Measurements from ENCODE around the gene PALM. TPM values are rescaled to one million over a fixed set of nuclear protein-coding genes. Genes with fewer than 3 reads are reported as not detected.
A peak's percentile ranks its signal among the peaks of the same experiment; 100 is the strongest.

PALM gene
- total RNA-seq, 1 donor from 2014 or later = 45.1 TPM

DNA sequence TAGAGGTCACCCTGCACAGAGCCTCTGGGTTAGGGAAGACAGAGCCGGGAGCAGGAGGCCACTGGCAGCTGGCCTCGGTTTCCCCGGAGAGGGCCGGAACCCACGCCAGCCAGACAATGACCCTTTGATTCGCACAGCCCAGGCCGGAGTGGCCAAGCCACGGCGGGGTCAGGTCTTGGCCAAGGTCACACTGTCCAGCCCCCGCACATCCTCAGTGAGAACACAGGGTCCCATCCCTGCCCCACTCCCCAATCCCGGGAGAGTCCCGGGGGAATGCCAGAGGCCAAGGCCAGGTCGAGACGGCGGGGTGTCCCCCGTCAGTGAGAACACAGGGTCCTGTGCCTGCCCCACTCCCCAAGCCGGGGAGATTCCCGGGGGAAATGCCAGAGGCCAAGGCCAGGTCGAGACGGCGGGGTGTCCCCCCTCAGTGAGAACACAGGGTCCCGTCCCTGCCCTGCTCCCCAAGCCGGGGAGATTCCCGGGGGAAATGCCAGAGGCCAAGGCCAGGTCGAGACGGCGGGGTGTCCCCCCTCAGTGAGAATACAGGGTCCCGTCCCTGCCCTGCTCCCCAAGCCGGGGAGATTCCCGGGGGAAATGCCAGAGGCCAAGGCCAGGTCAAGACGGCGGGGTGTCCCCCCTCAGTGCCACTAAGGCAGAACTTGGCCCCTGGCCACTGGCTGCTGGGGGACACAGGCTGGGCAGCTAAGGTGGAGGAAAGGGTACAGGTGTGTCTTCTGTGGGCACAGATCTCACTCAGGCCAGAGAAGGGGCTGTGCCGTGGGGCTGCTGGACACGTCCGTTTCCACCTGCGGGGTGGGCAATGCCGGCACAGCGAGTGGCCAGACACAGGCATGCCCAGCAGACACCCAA is 34.2 kb upstream of the PALM start:
- no peaks in the 10 kb centered on the region for H3K9me3 Mint-ChIP-seq
- no peak overlapping the region for H3K27ac Mint-ChIP-seq (ENCODE audit: unreplicated experiment)
- TF ChIP-seq, protein P1, sequence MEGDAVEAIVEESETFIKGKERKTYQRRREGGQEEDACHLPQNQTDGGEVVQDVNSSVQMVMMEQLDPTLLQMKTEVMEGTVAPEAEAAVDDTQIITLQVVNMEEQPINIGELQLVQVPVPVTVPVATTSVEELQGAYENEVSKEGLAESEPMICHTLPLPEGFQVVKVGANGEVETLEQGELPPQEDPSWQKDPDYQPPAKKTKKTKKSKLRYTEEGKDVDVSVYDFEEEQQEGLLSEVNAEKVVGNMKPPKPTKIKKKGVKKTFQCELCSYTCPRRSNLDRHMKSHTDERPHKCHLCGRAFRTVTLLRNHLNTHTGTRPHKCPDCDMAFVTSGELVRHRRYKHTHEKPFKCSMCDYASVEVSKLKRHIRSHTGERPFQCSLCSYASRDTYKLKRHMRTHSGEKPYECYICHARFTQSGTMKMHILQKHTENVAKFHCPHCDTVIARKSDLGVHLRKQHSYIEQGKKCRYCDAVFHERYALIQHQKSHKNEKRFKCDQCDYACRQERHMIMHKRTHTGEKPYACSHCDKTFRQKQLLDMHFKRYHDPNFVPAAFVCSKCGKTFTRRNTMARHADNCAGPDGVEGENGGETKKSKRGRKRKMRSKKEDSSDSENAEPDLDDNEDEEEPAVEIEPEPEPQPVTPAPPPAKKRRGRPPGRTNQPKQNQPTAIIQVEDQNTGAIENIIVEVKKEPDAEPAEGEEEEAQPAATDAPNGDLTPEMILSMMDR (conservative IDR thresholded peaks at IDR 0.05) = no peak
- DNase-seq (ENCODE audit: low read depth, low spot score) = no peak
- no peaks in the 10 kb centered on the region for H3K36me3 Mint-ChIP-seq (ENCODE audit: low read depth)
- H3K27me3 Mint-ChIP-seq (ENCODE audit: low read depth) = peaks cover 37% of the 10 kb centered on the region
- peak overlapping the region; percentile 82 for H3K4me3 Mint-ChIP-seq
- H3K4me1 Mint-ChIP-seq = peaks cover 17% of the 10 kb centered on the region

DNA sequence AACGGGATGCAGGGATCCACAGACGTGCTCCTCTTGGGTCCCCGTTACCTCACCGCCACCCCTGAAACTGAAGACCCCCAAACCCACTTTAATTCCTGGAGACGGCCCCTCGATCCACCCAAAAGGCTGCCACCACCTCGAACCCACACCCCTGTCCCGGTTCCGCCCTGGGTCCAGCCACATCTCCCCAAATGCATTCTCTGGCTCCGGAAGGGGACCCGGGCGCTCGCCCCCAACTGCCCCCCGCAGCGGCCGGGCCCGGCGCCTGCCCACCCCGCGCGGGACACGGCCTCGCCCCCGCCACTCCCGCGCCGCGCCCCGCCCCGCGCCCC is 32.8 kb upstream of the PALM start:
- H3K27me3 Mint-ChIP-seq (ENCODE audit: low read depth) = peaks cover 41% of the 10 kb centered on the region
- no peak for DNase-seq (ENCODE audit: low read depth, low spot score)
- H3K27ac Mint-ChIP-seq (ENCODE audit: unreplicated experiment) = no peak overlapping the region
- TF ChIP-seq, protein P1 (conservative IDR thresholded peaks at IDR 0.05) = no peak
- no peaks in the 10 kb centered on the region for H3K36me3 Mint-ChIP-seq (ENCODE audit: low read depth)
- no peaks in the 10 kb centered on the region for H3K9me3 Mint-ChIP-seq
- H3K4me1 Mint-ChIP-seq = peaks cover 20% of the 10 kb centered on the region
- no peak overlapping the region for H3K4me3 Mint-ChIP-seq

DNA sequence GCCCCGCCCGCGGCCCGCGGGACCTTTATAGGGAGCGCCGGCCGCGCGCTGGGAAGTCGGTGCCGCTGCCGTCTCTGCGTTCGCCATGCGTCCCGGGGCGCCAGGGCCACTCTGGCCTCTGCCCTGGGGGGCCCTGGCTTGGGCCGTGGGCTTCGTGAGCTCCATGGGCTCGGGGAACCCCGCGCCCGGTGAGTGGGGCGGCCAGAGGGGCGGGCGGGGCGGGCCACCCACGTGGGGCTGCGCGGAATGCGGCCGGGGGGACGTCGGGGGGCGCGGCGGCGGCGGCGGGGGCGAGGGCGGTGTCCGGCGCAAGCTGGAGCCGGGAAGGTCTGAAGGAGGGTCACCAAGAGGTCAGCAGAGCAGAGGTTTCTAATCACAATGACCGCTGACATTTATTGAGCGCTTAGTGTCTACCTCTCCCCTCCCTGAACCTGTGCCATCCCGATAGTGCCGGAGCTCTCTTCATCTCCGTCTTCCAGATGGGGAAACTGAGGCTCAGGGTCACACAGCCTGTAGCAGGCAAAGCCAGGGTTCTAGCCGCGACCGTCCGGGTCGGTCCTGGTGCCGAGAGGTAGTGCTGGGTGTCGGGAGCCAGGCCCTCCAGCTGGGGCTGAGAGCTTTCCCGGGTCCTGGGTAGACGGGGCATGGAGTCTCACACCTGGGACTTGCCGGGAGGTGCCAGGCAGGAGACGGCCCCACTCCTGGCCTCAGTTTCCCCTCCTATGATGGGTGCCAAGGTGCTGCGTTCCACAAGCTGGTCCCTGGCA is 32.2 kb upstream of the PALM start, which contains the start of gene FSTL3:
TSS of gene FSTL3 (plus strand) at position 54 of the 767 bp plus-strand sequence. CDS start at position 86, 32 bp downstream.
- Mint-ChIP-seq H3K36me3 (ENCODE audit: low read depth) (no peaks in the 10 kb centered on the region), H3K4me3 (peak within 1 kb of the TSS; percentile 82), H3K4me1 (peaks cover 20% of the 10 kb centered on the region), H3K27ac (ENCODE audit: unreplicated experiment) (no peak within 1 kb of the TSS), H3K27me3 (ENCODE audit: low read depth) (peaks cover 41% of the 10 kb centered on the region), H3K9me3 (no peaks in the 10 kb centered on the region)
- TF ChIP-seq, protein P1 (conservative IDR thresholded peaks at IDR 0.05) = no peak
- DNase-seq (ENCODE audit: low read depth, low spot score) = no peak

DNA sequence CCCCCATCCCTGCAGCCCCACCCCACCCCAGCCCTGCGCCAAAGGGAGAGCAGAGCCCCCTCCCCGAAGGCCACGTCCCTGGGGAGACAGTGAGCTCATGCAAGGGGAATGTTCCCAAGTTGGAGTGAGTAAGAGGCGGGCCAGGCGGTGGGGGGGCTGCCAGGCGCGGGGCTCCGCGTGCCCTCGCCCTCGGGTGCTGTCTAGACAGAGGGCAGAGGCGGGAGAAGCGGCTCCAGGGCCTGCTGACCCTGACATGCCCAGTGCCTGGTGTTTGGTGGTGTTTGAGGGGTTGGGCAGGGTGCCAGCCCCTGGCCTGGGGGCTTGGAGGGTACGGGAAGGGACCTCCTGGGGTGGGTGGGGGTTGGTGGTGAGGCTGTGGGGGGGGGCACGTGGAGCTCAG is 31.5 kb upstream of the PALM start:
- H3K9me3 Mint-ChIP-seq = no peaks in the 10 kb centered on the region
- TF ChIP-seq, protein P1 (conservative IDR thresholded peaks at IDR 0.05) = no peak
- DNase-seq (ENCODE audit: low read depth, low spot score) = no peak
- peaks cover 20% of the 10 kb centered on the region for H3K4me1 Mint-ChIP-seq
- peaks cover 41% of the 10 kb centered on the region for H3K27me3 Mint-ChIP-seq (ENCODE audit: low read depth)
- no peaks in the 10 kb centered on the region for H3K36me3 Mint-ChIP-seq (ENCODE audit: low read depth)
- no peak overlapping the region for H3K27ac Mint-ChIP-seq (ENCODE audit: unreplicated experiment)
- no peak overlapping the region for H3K4me3 Mint-ChIP-seq

DNA sequence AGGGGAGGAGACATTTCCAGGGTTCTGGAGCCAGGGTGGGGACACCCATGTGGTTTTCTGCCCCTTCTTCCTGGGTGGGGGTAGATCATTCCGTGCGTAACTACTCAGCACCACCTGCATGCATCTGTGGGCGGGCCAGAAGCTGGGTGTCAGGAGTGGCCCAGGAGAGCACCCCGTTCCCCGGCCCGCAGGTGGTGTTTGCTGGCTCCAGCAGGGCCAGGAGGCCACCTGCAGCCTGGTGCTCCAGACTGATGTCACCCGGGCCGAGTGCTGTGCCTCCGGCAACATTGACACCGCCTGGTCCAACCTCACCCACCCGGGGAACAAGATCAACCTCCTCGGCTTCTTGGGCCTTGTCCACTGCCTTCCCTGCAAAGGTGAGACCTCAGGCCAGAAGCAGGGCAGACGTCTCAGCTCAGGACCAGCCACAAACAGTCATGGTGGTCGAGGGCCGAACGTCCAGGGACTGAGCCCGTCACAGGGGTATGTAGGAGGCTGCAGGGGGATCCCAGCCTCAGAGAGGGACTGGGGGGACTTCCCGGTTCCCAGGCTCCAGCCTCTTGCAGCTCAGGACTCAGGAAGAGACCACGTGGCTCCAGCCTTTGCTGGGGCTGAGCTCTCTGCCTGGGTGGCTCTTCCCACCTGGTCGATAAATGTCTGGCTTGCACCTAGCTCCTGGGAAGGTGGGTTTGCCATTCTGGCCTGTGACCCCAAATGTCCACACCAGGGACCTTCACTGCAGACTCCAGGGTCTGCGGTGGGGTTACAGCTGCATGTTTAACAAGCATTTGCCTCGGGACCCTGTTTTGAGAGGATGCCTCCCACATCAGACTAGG is 30.9 kb upstream of the PALM start:
- TF ChIP-seq, protein P1 (conservative IDR thresholded peaks at IDR 0.05) = no peak
- H3K27ac Mint-ChIP-seq (ENCODE audit: unreplicated experiment) = no peak overlapping the region
- peaks cover 20% of the 10 kb centered on the region for H3K4me1 Mint-ChIP-seq
- no peaks in the 10 kb centered on the region for H3K9me3 Mint-ChIP-seq
- no peaks in the 10 kb centered on the region for H3K36me3 Mint-ChIP-seq (ENCODE audit: low read depth)
- peaks cover 41% of the 10 kb centered on the region for H3K27me3 Mint-ChIP-seq (ENCODE audit: low read depth)
- DNase-seq (ENCODE audit: low read depth, low spot score) = no peak
- H3K4me3 Mint-ChIP-seq = peak overlapping the region; percentile 74
